ENCODE measurements around the gene ALK. TPM values are rescaled to one million over a fixed set of nuclear protein-coding genes. Genes with fewer than 3 reads are reported as not detected.
A peak's percentile ranks its signal among the peaks of the same experiment; 100 is the strongest.

The ALK gene
- polyA plus RNA-seq, 1 donor from 2014 or later = not detected

GRCh38 chr2:29223257-29223656 lies 698.1 kb downstream of the ALK start:
- Mint-ChIP-seq H3K27me3 (peaks cover 5% of the 10 kb centered on the region), H3K9me3 (no peaks in the 10 kb centered on the region), H3K27ac (no peak overlapping the region), H3K4me3 (no peak overlapping the region), H3K4me1 (no peaks in the 10 kb centered on the region), H3K36me3 (no peaks in the 10 kb centered on the region)

GRCh38 chr2:29222381-29223179 lies 698.8 kb downstream of the ALK start:
- no peaks in the 10 kb centered on the region for H3K4me1 Mint-ChIP-seq
- H3K27ac Mint-ChIP-seq = no peak overlapping the region
- H3K36me3 Mint-ChIP-seq = no peaks in the 10 kb centered on the region
- H3K4me3 Mint-ChIP-seq = no peak overlapping the region
- peaks cover 5% of the 10 kb centered on the region for H3K27me3 Mint-ChIP-seq
- H3K9me3 Mint-ChIP-seq = no peaks in the 10 kb centered on the region

- H3K36me3 Mint-ChIP-seq = no peaks in the 10 kb centered on the region
- H3K27ac Mint-ChIP-seq = no peak overlapping the region
- peak overlapping the region in 1 of 4 donors; percentile 73 for H3K4me3 Mint-ChIP-seq
- H3K27me3 Mint-ChIP-seq = peaks cover 4% of the 10 kb centered on the region
- H3K9me3 Mint-ChIP-seq = no peaks in the 10 kb centered on the region
- H3K4me1 Mint-ChIP-seq = no peaks in the 10 kb centered on the region
Measured at GRCh38 chr2:29220506-29221270, 700.7 kb downstream of the ALK start.

GRCh38 chr2:29219374-29219773 lies 702.0 kb downstream of the ALK start:
- H3K4me1 Mint-ChIP-seq = no peaks in the 10 kb centered on the region
- no peaks in the 10 kb centered on the region for H3K9me3 Mint-ChIP-seq
- H3K27me3 Mint-ChIP-seq = no peaks in the 10 kb centered on the region
- no peak overlapping the region for H3K4me3 Mint-ChIP-seq
- peak overlapping the region in 1 of 3 donors; percentile 20 for H3K27ac Mint-ChIP-seq
- H3K36me3 Mint-ChIP-seq = no peaks in the 10 kb centered on the region

- H3K9me3 Mint-ChIP-seq = no peaks in the 10 kb centered on the region
- no peaks in the 10 kb centered on the region for H3K27me3 Mint-ChIP-seq
- H3K27ac Mint-ChIP-seq = peak overlapping the region in 1 of 3 donors; percentile 20
- H3K4me1 Mint-ChIP-seq = no peaks in the 10 kb centered on the region
- no peak overlapping the region for H3K4me3 Mint-ChIP-seq
- no peaks in the 10 kb centered on the region for H3K36me3 Mint-ChIP-seq
Measured at GRCh38 chr2:29218550-29219125, 702.7 kb downstream of the ALK start.

- no peaks in the 10 kb centered on the region for H3K27me3 Mint-ChIP-seq
- H3K27ac Mint-ChIP-seq = no peak overlapping the region
- H3K4me3 Mint-ChIP-seq = no peak overlapping the region
- H3K9me3 Mint-ChIP-seq = no peaks in the 10 kb centered on the region
- no peaks in the 10 kb centered on the region for H3K36me3 Mint-ChIP-seq
- H3K4me1 Mint-ChIP-seq = no peaks in the 10 kb centered on the region
Measured at GRCh38 chr2:29218071-29218470, 703.3 kb downstream of the ALK start.

- Mint-ChIP-seq H3K4me3 (no peak overlapping the region), H3K27ac (no peak overlapping the region), H3K27me3 (no peaks in the 10 kb centered on the region), H3K36me3 (peaks cover 3% of the 10 kb centered on the region), H3K4me1 (no peaks in the 10 kb centered on the region), H3K9me3 (no peaks in the 10 kb centered on the region)
Measured at GRCh38 chr2:29216609-29216909, 704.8 kb downstream of the ALK start.

- H3K4me3 Mint-ChIP-seq = no peak overlapping the region
- no peaks in the 10 kb centered on the region for H3K9me3 Mint-ChIP-seq
- H3K27me3 Mint-ChIP-seq = no peaks in the 10 kb centered on the region
- no peak overlapping the region for H3K27ac Mint-ChIP-seq
- H3K4me1 Mint-ChIP-seq = no peaks in the 10 kb centered on the region
- H3K36me3 Mint-ChIP-seq = peaks cover 3% of the 10 kb centered on the region
Measured at GRCh38 chr2:29215739-29216608, 705.4 kb downstream of the ALK start.

GRCh38 chr2:29215073-29215472 lies 706.3 kb downstream of the ALK start:
- Mint-ChIP-seq H3K4me1 (no peaks in the 10 kb centered on the region), H3K27me3 (no peaks in the 10 kb centered on the region)

GRCh38 chr2:29213888-29214291 lies 707.5 kb downstream of the ALK start:
- H3K9me3 Mint-ChIP-seq = no peaks in the 10 kb centered on the region
- H3K27me3 Mint-ChIP-seq = no peaks in the 10 kb centered on the region
- H3K4me3 Mint-ChIP-seq = no peak overlapping the region
- H3K27ac Mint-ChIP-seq = no peak overlapping the region
- H3K4me1 Mint-ChIP-seq = no peaks in the 10 kb centered on the region
- peaks cover 3% of the 10 kb centered on the region for H3K36me3 Mint-ChIP-seq

More at GRCh38 chr2:29215073-29215472, 706.3 kb downstream of the ALK start:
- Mint-ChIP-seq H3K9me3 (no peaks in the 10 kb centered on the region), H3K27ac (no peak overlapping the region), H3K36me3 (peaks cover 3% of the 10 kb centered on the region), H3K4me3 (no peak overlapping the region)

GRCh38 chr2:29212009-29212408 lies 709.4 kb downstream of the ALK start:
- Mint-ChIP-seq H3K4me1 (no peaks in the 10 kb centered on the region), H3K27ac (peak overlapping the region in 1 of 3 donors; percentile 4), H3K9me3 (no peaks in the 10 kb centered on the region), H3K27me3 (no peaks in the 10 kb centered on the region), H3K4me3 (peak overlapping the region in 1 of 4 donors; percentile 25), H3K36me3 (peaks cover 3% of the 10 kb centered on the region)

GRCh38 chr2:29209551-29209950 lies 711.8 kb downstream of the ALK start:
- no peaks in the 10 kb centered on the region for H3K27me3 Mint-ChIP-seq
- no peak overlapping the region for H3K27ac Mint-ChIP-seq
- H3K4me1 Mint-ChIP-seq = no peaks in the 10 kb centered on the region
- H3K9me3 Mint-ChIP-seq = no peaks in the 10 kb centered on the region
- H3K4me3 Mint-ChIP-seq = no peak overlapping the region
- peaks cover 4% of the 10 kb centered on the region for H3K36me3 Mint-ChIP-seq

- Mint-ChIP-seq H3K9me3 (no peaks in the 10 kb centered on the region), H3K4me1 (no peaks in the 10 kb centered on the region), H3K27me3 (no peaks in the 10 kb centered on the region), H3K4me3 (no peak overlapping the region), H3K36me3 (peaks cover 4% of the 10 kb centered on the region), H3K27ac (peak overlapping the region in 1 of 3 donors; percentile 75)
Measured at GRCh38 chr2:29207352-29208148, 713.8 kb downstream of the ALK start.

- Mint-ChIP-seq H3K27ac (peak overlapping the region in 1 of 3 donors; percentile 75), H3K27me3 (no peaks in the 10 kb centered on the region), H3K4me1 (no peaks in the 10 kb centered on the region), H3K4me3 (no peak overlapping the region), H3K36me3 (peaks cover 3% of the 10 kb centered on the region), H3K9me3 (no peaks in the 10 kb centered on the region)
Measured at GRCh38 chr2:29206941-29207340, 714.4 kb downstream of the ALK start.
